Right ventricle myocardium inferior (tissue), 1 donor: ENCODE measurements around the gene HIPK1. TPM values are rescaled to one million over a fixed set of nuclear protein-coding genes. Genes with fewer than 3 reads are reported as not detected.
"Not testable (repeated sequence)": the region's sequence is repeated elsewhere in the genome, so short reads cannot be mapped to it uniquely, and the experiment has no call there.

Experiments used
- ATAC-seq: fragments of 200-7000 bp; cut with Tn5 transposase; one replicate; pipeline ENCODE4 v1.9.1; 2020; ENCODE audit warnings: mild to moderate bottlenecking, moderate library complexity
- DNase-seq: peaks from one replicate; pipeline ENCODE4 v3.0.0; 2021; ENCODE audit errors: missing footprints
- intact Hi-C: fragments of 100-400 bp; cut with DNase I; formaldehyde crosslinking; loops from one replicate; pipeline ENCODE4 v1.11.0; 2022
- total RNA-seq: library from RNA; stranded (reverse); fragmentation: NEBNext Ultra II Directional; extraction: Animal tissue kit (Norgen Biotek cat#: 25700); gene quantifications from one replicate; pipeline ENCODE4 v1.2.1, GENCODE V29; 2021
- donor health status: DM: no; HTN: yes; CAD: no; lungs with severe emphysema.

HIPK1 gene
- total RNA-seq, 1 donor from 2014 or later: 50.3 TPM

DNA sequence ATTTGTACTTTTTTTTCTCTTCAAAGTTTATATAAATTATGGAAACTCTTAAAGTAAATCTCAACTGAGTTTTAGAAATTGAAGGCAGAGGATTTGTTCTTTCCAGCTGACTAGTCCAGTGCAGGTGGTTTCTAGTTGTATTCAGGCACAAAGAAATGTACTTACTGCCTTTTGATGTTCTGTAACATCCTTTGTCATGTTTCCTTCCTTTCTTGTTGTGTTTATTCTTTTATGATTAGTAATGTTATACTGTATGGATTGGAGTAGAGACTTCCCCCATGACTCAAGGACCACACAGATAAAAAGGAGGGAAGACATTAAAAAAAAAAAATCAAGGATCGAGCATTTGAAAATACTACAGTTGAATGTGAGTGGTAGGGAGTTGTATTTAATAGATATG, 8.0 kb downstream of the HIPK1 start:
- intact Hi-C loops: no loop called here
- no peak for ATAC-seq

DNA sequence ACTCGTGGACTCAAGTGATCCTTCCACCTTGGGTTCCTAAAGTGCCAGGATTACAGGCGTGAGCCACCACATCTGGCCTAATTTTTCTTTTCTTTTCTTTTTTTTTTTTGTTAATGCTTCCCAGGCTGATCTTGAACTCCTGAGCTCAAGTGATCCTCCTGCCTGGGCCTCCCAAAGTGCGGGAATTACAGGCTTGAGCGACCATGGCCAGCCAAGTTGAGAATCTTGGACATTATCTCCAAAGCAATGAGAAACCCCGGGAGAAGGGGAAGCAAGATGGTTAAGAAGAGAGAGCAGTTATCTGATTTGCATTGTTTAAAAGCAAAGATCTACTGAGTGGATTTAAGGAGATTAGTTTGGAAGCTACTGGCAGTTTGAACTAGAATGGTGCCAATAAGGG, 9.1 kb downstream of the HIPK1 start:
- no peak for ATAC-seq
- DNase-seq: no peak
- intact Hi-C loops: no loop called here

More for the DNA sequence above, 8.0 kb downstream of the HIPK1 start:
- no peak for DNase-seq

- DNase-seq (no peak), ATAC-seq (no peak)
- intact Hi-C loops: no loop called here
Measured at GRCh38 chr1:113940365-113941244, 11.5 kb downstream of the HIPK1 start.

GRCh38 chr1:113941245-113941559, 12.1 kb downstream of the HIPK1 start:
- DNase-seq (no peak), ATAC-seq (no peak)
- intact Hi-C loops: no loop called here

DNA sequence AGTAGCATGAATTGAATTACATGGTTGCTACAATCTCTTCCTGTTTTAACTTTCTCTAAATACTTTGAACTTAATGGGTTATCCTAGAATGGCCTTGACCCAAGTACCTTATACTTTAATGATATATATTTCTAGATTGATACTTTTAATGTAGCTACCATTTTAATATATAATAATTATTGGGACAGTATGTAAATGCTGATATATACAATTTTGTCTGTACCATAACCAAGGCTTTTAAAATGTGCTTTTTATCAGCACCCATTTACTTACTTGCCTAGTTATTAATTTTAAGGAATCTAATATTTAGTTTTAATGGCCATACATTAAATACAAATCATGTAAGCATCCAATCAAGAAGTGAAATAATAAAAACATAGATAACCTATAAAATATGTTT, 13.4 kb downstream of the HIPK1 start:
- intact Hi-C loops: no loop called here
- ATAC-seq (no peak), DNase-seq (no peak)

- no peak for ATAC-seq
- no peak for DNase-seq
- intact Hi-C loops: no loop called here
Measured at GRCh38 chr1:113943028-113943811, 14.1 kb downstream of the HIPK1 start.

DNA sequence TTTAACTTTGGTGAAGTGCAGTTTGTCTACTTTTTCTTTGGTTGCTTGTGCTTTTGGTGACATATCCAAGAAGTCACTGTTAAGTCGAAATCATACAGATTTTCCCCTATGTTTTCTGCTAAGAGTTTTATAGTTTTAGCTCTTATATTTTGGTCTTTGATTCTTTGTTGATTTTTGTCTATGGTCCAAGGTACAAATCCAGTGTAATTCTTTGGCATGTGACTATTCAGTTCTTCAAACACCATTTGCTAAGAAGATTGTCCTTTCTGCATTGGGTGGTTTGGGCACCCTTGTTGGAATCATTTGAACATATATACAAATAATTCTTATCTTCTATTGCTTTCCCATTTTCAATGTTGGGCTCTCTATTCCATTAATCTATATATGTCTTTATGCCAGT, 16.2 kb downstream of the HIPK1 start:
- ATAC-seq (no peak), DNase-seq (no peak)
- intact Hi-C loops: no loop called here

DNA sequence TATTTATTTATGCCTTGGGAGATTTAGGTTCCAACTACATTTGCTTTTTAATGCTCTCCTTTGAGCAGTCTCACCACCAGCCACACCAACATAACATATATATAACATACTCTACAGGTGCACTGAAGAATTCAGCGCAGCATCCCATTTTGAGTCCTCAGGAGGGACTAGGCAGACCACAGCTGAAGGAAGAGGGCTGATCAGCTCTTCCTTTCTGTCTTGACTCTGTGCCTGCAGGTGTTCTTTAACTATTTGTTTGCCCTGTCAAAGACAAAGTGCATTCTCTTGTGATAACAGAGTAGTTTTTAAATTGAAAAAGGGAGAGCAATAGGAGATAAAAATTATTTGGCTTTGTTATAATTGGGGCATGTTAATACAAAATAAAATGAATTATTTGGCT, 17.0 kb downstream of the HIPK1 start:
- ATAC-seq: no peak
- intact Hi-C loops: no loop called here
- no peak for DNase-seq

DNA sequence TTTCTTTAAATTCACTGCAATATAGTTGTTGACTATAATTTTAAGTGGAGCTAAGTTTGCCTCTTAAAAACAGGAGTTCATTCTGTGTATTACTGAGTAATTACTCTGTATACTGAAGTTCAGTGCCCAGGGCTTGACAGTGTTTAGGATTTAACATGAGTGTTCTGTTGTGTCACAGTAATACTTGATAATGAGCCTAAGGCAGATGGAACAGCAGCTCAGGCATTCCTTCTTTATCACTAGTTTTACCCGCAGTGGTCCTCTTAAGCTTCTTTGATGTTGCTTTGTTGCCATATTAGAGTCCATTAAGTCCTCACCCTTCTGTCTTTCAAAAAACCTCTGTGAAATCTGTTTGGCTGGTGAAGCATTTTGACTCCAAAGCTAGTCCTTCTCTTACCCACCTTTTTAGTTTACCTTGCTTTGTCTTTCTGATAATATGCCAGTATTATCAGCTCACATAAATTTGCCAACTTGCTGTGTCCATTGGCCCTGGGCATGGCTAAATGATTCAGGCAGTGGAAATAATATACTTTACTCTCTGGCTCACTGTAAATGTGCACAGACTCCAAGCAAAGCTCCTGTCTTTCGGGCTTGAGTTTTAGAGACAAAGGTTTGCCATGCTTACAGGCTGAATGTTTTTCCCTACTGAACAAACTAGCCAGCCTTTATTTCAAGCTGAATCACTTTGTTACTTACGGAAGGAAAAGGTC, 17.7 kb downstream of the HIPK1 start:
- DNase-seq: no peak
- intact Hi-C loops: no loop called here
- ATAC-seq: peak; percentile 23

GRCh38 chr1:113947388-113948107, 18.4 kb downstream of the HIPK1 start:
- ATAC-seq (no peak), DNase-seq (no peak)
- intact Hi-C loops: no loop called here

DNA sequence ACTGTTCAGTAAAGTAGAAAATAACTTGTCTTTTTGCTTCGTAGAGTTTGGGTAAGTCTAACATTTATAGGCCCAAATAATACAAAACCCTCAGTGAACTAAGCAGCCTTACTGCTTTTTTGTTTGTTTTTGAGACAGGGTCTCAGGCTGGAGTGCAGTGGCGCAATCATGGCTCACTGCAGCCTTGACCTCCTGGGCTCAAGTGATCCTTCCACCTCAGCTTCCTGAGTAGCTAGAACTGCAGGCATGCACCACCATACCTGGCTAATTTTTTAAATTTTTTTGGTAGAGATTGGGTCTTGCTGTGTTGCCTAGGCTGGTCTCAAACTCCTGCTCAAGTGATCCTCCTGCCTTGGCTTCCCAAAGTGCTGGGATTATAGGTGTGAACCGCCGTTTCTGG, 19.0 kb downstream of the HIPK1 start:
- intact Hi-C loops, DNase-seq, ATAC-seq: not testable (repeated sequence)

GRCh38 chr1:113949007-113949406, 19.9 kb downstream of the HIPK1 start:
- peak; percentile 40 for DNase-seq
- intact Hi-C loops: no loop called here
- no peak for ATAC-seq

- intact Hi-C loops: no loop called here
- DNase-seq (no peak), ATAC-seq (no peak)
Measured at GRCh38 chr1:113950908-113951307, 21.8 kb downstream of the HIPK1 start.

DNA sequence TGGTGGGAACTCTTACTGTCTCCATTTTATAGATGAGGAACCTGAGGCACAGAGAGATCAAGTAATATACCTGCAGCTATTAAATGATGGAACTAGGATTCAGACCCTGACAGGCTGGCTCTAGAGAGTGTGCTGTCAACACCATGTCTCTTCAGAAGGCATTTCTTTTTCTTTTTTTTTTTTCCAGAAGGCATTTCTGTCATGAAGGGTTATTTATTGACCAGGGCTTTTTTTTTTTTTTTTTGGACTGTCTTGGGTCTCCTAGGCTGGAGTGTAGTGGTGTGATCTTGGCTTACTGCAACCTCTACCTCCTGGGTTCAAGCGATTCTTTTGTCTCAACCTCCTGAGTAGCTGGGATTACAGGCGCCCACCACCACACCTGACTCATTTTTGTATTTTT, 22.6 kb downstream of the HIPK1 start:
- intact Hi-C loops: no loop called here
- DNase-seq: no peak
- ATAC-seq: no peak

DNA sequence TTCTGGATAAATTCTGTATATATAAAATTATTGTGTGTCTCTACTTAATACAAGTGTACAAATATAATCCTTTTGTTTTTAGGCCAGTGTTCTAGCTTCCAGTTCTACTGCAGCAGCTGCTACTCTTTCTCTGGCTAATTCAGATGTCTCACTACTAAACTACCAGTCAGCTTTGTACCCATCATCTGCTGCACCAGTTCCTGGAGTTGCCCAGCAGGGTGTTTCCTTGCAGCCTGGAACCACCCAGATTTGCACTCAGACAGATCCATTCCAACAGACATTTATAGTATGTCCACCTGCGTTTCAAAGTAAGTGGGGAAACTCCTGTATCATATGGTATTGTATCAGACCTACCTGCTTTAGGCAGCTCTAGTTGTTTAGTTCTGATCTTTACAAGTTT, 28.9 kb downstream of the HIPK1 start:
- intact Hi-C loops: no loop called here
- DNase-seq (no peak), ATAC-seq (no peak)

GRCh38 chr1:113958691-113959090, 29.6 kb downstream of the HIPK1 start:
- no peak for DNase-seq
- intact Hi-C loops: no loop called here
- ATAC-seq: no peak

DNA sequence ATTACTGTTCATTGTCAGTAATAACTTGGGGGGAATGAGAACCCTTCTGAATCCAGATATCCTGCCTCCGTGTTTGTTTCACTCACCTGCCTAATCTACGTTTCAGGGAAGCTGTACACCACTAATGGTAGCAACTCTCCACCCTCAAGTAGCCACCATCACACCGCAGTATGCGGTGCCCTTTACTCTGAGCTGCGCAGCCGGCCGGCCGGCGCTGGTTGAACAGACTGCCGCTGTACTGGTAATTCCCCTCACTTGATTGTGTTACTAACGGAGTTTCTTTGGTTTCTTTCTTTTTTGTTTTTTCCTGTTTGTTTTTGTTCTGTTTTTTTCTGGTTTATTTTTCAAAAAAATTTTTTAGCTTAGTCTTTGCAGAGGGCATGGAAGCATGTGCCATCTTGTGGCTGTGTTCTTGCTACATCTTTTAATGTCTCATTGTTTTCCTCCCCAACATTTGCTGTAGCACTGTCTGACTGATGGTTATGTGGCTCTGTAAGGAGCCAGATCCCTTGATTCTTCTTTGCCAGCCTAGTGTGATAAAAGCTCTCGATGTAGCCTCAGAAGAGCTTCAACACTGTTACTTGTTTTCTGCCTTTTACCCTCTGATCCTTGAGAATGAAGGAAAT, 34.3 kb downstream of the HIPK1 start:
- no peak for ATAC-seq
- intact Hi-C loops: no loop called here
- no peak for DNase-seq

DNA sequence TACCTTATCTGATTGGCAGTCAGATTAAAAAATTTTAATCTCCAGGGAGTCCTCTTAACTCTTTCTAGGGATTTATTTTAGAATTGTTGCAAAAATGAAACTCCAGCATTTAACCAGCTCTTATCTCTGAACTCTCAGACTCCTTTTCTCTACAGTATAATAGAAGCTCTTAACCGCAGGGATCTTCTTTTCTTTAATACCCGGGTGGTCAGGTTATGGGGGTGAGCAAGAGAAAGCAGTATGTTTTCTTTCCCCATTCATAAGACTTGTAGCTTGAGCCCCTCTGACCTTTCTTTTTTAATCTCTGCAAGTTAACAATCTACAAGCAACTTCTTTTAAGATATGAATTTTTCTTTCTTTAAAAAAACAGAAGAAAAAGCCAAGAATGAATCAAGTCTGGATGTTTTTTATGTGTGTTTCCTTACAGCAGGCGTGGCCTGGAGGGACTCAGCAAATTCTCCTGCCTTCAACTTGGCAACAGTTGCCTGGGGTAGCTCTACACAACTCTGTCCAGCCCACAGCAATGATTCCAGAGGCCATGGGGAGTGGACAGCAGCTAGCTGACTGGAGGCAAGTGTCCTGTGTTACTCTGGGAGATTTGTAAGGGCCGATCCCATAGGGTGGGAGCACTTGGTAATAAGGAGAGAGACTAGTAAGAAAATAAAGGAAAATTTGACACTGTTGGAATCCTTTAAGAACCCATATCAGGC, 36.7 kb downstream of the HIPK1 start:
- DNase-seq (no peak), ATAC-seq (peak; percentile 31)
- intact Hi-C loops: no loop called here
